ENCODE data around the gene DENND2C.

DENND2C gene, protein sequence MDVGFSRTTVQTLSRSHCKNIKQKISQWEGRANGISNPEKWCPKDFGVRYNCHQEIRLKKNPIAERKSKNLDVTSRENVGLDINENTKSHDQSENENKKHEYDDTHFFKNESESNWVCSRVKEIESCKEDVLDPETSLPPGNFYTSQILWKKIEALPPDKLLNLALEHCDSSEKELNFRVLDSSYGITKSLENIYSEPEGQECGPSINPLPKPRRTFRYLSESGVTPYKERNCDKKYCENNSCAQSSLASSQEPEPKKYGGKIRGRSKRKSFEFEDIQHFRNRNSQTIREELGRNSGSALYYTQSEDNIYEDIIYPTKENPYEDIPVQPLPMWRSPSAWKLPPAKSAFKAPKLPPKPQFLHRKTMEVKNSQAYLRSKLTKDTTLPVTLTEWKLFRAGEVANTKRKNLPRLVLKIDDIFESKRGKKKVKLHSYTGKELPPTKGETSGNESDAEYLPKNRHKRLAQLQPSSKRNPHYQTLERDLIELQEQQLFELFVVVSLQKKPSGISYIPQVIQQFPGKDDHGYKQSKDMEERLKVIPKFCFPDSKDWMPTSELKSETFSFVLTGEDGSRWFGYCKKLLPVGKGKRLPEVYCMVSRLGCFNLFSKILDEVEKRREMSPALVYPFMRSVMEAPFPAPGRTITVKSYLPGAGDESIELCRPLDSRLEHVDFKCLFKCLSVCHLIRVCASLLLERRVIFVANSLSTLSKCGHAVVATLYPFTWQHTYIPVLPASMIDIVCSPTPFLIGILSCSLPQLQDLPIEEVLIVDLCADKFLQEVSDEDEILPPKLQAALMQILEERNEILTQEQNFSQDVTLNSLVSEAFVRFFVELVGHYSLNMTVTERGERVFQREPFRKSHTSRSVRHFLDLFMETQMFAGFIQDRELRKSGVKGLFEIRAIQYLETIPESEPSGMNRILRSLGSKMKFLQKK

DNA sequence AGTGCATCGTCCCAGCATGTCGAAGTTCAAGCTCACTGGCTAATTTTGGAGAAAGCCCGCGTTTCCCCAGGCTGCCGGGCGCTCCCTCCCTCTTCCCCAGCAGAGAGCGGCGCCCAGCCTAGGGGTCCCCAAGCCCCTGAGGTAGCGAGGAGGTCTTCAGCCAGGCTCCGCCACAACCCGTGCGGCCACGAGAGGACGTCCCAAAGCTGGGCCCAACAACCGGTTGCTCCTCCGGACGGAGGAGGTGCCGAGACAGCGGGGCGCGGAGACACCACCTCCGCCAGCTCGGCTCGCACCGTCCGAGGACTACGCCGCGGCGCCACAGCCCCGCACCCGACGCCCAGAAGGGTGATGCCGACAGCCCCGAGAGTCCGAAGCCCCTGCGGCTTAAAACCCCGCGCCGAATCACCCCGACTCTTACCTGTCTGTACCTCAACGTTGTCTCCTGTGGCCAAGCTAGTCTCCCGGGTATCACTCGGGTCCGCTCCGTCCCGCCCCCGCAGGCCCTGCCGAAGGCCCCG, at the start of gene DENND2C:
Gene DENND2C (minus strand): TSS at position 488 of the 521 bp plus-strand sequence. CDS start 44,065 bp downstream, outside the sequence.
- peaks cover 0 to 8% (median 3%) of the 10 kb centered on the region in 4 donors for H3K4me1 ChIP-seq
- peak within 1 kb of the TSS; percentile 70 for H3K27ac ChIP-seq
- no peaks in the 10 kb centered on the region for H3K27me3 ChIP-seq
- no peaks in the 10 kb centered on the region for H3K9me3 ChIP-seq
- intact Hi-C loops (cut with DNase I; ENCODE audit: low total_unique reads): no loop called here
- peak within 1 kb of the TSS; percentile 60 to 81 for H3K4me3 ChIP-seq
- no peak for DNase-seq
- no peaks in the 10 kb centered on the region for H3K36me3 ChIP-seq
- TF ChIP-seq, protein P1, sequence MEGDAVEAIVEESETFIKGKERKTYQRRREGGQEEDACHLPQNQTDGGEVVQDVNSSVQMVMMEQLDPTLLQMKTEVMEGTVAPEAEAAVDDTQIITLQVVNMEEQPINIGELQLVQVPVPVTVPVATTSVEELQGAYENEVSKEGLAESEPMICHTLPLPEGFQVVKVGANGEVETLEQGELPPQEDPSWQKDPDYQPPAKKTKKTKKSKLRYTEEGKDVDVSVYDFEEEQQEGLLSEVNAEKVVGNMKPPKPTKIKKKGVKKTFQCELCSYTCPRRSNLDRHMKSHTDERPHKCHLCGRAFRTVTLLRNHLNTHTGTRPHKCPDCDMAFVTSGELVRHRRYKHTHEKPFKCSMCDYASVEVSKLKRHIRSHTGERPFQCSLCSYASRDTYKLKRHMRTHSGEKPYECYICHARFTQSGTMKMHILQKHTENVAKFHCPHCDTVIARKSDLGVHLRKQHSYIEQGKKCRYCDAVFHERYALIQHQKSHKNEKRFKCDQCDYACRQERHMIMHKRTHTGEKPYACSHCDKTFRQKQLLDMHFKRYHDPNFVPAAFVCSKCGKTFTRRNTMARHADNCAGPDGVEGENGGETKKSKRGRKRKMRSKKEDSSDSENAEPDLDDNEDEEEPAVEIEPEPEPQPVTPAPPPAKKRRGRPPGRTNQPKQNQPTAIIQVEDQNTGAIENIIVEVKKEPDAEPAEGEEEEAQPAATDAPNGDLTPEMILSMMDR (IDR thresholded peaks at IDR 0.05): no peak

DNA sequence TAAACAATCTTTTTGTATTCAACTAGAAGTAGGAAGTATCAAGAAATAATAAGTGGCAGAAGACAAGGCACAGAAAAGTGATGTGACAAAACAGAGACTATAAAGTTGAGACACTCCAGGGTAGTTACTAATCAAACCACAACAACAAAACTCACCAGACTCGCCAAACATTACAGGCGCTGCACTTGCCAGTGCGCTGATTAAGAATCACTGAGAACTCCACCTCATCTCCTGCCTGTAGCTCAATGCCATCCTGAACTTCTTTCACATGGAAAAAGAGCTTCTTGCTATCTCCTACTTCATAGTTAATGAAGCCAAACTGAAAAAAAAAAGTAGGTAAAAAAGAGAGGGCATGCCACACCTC, 49.6 kb upstream of the DENND2C start:
- Histone ChIP-seq H3K4me1 (peaks cover 0 to 31% (median 6%) of the 10 kb centered on the region in 4 donors), H3K27me3 (no peaks in the 10 kb centered on the region), H3K36me3 (peaks cover 68 to 70% (median 70%) of the 10 kb centered on the region in 3 donors), H3K4me3 (no peak overlapping the region), H3K27ac (no peak overlapping the region), H3K9me3 (no peaks in the 10 kb centered on the region)
- TF ChIP-seq, protein P1 (IDR thresholded peaks at IDR 0.05): no peak
- no peak for DNase-seq
- intact Hi-C loops (cut with DNase I; ENCODE audit: low total_unique reads): no loop called here

DNA sequence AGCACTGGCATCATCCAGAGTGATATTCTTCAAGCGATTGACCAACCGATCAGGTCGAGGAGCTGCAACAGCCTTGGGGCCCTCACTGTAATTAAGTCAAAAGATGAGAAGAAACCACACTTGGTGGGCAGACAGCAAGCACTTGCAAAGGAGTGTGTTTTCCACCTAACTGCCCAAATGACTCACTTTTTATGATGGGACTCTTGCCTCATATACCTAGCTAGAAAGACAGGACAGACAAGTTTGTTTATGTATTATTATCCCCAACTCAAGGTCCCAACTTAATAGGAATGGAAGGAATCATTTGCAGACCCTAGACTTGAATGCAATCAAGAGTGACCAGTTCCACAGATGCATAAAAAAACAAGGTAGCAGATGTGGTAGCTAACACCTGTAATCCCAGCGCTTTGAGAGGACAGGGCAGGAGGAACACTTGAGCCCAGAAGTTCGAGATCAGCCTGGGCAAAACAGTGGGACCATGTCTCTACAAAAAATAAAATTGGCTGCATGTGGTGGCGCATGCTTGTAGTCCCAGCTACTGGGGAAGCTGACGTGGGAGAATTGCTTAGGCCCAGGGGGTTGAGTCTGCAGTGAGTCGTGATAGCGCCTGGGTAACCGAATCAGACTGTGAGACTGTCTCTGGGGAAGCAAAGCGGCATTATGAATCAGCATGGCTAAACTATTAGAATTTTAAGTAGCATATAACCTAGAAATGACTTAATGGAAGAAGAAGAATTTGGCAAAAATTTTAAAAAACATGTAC, 49.0 kb upstream of the DENND2C start:
- intact Hi-C loops (cut with DNase I; ENCODE audit: low total_unique reads): no loop called here

DNA sequence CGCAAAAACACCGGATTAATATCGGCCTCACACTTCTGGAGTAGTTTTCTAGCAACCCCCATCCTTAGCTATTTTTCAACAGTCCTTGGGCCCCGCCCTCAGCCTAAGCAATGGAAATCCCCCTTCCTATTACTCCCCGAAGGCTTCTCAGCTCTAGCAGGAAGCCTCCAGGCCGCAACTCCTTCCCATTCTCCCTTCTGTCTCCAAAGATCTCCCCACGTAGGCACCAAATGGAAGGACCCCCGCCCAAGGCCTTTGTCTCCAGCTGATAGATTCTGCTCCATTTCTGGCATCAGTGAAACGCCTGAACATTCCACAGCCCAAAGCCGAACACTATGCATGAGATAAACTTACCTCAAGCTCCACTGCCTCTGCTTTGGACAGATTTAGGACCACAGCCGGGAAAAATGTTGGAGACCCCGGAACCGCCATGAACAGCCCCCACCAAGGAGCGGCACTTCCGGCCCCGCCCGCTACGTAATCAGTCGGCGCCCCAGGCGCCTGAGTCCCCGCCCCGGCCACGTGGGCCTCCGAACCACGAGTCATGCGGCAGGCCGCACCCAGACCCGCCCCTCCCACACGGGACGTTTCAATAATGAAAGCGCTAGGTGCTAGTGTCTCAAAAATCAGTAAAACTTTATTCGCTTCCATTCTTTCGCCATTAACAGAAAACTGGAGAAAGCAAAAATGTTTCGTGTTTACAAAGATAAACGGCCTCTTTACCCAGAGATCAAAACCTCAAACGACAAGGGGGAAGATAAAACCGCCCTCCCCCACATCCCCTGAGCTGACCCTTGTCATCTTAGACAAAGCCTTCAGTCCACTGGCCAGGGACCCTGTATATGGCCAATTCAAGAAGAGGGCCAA, 46.7 kb upstream of the DENND2C start, which contains the start of gene NRAS:
Gene NRAS (minus strand): TSS at position 468 of the 867 bp plus-strand sequence. CDS start 611 bp downstream, outside the sequence.
- peak within 1 kb of the TSS; percentile 90 to 94 for H3K27ac ChIP-seq
- peaks cover 63 to 65% (median 64%) of the 10 kb centered on the region in 3 donors for H3K36me3 ChIP-seq
- peaks cover 0 to 30% (median 6%) of the 10 kb centered on the region in 4 donors for H3K4me1 ChIP-seq
- intact Hi-C loops (cut with DNase I; ENCODE audit: low total_unique reads): no loop called here
- peak within 1 kb of the TSS; percentile 89 for H3K4me3 ChIP-seq
- DNase-seq: peak; percentile 93 to 97
- H3K27me3 ChIP-seq: no peaks in the 10 kb centered on the region
- H3K9me3 ChIP-seq: no peaks in the 10 kb centered on the region
- TF ChIP-seq, protein P1 (IDR thresholded peaks at IDR 0.05): no peak

More for the DNA sequence above, 49.0 kb upstream of the DENND2C start:
- H3K4me3 ChIP-seq: no peak overlapping the region
- peaks cover 0 to 31% (median 6%) of the 10 kb centered on the region in 4 donors for H3K4me1 ChIP-seq
- H3K27ac ChIP-seq: no peak overlapping the region
- TF ChIP-seq, protein P1 (IDR thresholded peaks at IDR 0.05): no peak
- no peak for DNase-seq
- H3K9me3 ChIP-seq: no peaks in the 10 kb centered on the region
- peaks cover 64 to 67% (median 64%) of the 10 kb centered on the region in 3 donors for H3K36me3 ChIP-seq
- no peaks in the 10 kb centered on the region for H3K27me3 ChIP-seq
